Skeletal muscle cell (primary cell): ENCODE results near the gene KCNMA1.
"Not testable (repeated sequence)": the region's sequence is repeated elsewhere in the genome, so short reads cannot be mapped to it uniquely, and the experiment has no call there.

Source experiments
- DNase-seq: peaks from one replicate; pipeline ENCODE4 v3.0.0-alpha.2; 2010; ENCODE audit warnings: low read depth
- H3K4me3 ChIP-seq: 2 replicates; pipeline ENCODE4 v1.5.1; 2011; ENCODE audit warnings: low read depth, mild to moderate bottlenecking, control low read depth, low read length, moderate library complexity

KCNMA1 gene

GRCh38 chr10:77666821-77667220 lies 29.2 kb upstream of the KCNMA1 start:
- no peak overlapping the region for H3K4me3 ChIP-seq
- no peak for DNase-seq

DNA sequence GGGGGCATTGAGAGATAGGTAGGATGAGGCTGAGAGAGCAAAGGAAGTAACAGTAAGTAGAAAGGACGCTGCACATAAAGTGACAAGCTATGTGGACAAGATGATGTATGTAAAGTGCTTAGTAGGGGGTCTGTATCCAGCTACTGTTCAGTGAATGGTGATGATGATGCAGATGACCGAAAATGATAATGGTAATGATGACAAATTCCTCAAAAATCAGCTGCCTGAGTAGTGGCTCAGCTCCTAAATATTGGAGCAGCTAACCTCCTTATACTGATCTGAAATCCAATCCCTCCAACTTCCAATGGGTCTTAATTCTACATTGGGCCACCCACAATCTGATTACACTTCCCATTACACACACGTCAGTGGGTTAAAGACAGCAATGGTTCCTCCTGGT lies 27.1 kb upstream of the KCNMA1 start:
- H3K4me3 ChIP-seq = no peak overlapping the region
- DNase-seq = no peak

DNA sequence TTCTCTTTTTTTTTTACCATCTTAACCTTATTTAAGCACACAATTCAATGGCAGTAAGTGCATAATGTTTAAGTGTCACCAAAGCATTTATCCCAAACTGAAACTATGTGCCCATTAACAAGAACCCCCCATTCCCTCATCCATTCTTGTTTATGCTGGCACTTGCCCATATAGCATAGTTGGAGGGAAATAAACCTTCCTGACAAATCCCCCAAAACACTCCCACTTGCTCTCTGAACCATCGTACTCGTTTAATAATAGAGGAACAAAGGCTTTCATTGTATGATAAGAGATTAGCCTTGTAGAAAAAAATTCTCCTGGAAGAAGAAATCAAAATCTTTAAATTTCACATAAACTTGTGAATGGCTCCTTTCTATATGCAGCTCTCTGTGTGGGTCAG lies 26.4 kb upstream of the KCNMA1 start:
- no peak overlapping the region for H3K4me3 ChIP-seq
- no peak for DNase-seq

- no peak for DNase-seq
- H3K4me3 ChIP-seq = no peak overlapping the region
Observed at GRCh38 chr10:77661674-77662073, 24.1 kb upstream of the KCNMA1 start.

- no peak for DNase-seq
- no peak overlapping the region for H3K4me3 ChIP-seq
Observed at GRCh38 chr10:77661100-77661499, 23.5 kb upstream of the KCNMA1 start.

GRCh38 chr10:77659046-77659670 lies 21.6 kb upstream of the KCNMA1 start:
- not testable (repeated sequence) for DNase-seq, H3K4me3 ChIP-seq

DNA sequence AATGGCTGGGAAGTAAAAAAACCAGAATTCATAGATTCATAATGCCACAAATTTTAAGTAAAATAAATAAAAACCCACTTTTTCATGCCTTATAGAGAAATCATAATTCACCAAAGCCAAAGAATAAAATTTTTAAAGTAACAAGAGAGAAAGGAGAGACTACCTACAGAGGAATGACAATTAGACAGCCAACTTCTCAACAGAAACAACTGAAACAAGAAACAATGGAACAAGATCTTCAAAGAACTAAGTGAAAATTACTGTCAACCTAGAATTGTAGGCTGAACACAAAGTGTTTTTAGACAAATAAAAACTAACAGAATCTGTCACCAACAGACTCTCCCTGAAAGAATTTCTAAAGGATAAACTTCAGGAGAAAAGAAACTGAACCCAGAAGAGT lies 15.6 kb upstream of the KCNMA1 start:
- H3K4me3 ChIP-seq = no peak overlapping the region
- DNase-seq = no peak

DNA sequence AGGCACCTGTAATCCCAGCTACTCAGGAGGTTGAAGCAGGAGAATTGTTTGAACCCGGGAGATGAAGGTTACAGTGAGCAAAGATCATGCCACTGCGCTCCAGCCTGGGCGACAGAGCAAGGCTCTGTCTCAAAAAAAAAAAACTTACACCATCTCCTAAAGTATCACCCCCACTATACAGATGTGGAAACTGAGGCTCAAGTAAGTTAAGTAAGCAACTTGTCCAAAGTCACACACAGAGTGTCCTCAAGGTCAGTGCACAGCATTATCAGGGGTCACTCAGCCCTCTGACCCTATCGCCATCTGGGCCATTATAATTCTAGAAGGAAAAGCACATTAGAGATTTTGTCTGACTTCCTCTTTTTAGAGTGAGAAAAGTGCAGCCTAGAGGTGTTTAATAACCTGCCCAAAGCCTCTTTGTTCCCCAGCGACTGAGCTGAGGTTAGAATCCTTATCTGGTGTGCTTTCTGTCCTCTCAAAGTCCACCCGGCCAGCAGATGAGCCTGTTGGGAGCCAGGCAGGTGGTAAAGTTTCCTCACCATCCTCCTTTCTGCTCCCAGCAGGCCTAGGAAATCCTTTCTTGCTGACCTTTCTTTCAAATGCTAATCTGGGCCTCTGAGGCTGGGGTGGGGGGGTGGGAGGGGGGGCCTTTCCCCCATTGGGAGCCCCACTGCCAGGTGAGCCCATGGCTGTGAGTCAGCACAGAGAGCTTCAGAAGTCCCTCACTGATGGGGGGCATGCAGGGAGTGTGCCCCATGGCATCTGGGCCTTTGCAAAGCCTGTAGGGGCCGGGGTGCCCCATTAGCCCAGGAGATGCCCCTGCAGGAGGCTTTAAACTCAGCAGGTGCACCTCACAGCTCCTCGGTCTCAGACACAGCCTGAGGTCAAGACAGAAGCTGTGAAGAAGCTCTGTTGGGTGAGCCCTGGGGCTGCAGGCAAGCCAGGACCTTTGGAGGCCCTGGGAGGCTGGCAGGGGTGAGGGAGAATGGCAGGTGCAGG lies 12.0 kb upstream of the KCNMA1 start:
- H3K4me3 ChIP-seq = no peak overlapping the region
- no peak for DNase-seq

- DNase-seq = no peak
- no peak overlapping the region for H3K4me3 ChIP-seq
Observed at GRCh38 chr10:77648472-77648871, 10.9 kb upstream of the KCNMA1 start.

GRCh38 chr10:77647543-77648293 lies 10.1 kb upstream of the KCNMA1 start:
- no peak overlapping the region for H3K4me3 ChIP-seq
- DNase-seq = no peak

GRCh38 chr10:77644557-77645243 lies 7.1 kb upstream of the KCNMA1 start:
- DNase-seq = no peak
- H3K4me3 ChIP-seq = no peak overlapping the region

- DNase-seq = no peak
- no peak overlapping the region for H3K4me3 ChIP-seq
Observed at GRCh38 chr10:77643795-77644468, 6.3 kb upstream of the KCNMA1 start.

DNA sequence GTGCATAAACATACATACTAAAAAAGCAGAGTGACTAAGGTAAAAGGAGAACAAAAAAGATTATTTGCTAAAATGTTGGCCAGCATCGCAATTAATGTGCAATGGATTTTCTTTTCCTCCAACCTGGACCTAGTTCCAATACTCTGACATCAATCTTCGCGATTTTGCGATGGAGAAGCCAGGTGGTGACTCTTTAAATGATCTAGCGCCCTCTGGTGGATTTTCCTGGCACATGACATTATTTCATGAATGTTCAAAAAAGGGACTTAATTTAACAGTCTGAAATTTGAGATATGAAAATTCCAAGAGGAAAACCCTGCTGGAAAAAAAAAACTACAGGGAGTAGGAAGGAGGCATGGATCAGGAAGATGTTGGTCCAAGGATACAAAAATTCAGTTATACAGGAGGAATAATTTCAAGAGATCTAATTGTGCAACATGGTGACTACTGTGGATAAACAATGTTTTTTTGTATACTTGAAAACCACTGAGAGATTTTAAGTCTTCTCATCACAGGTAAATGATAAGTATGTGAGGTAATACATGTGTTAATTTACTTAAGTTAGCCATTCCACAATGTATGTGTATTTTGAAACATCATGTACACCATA lies 4.3 kb upstream of the KCNMA1 start:
- peak; percentile 42 for DNase-seq
- no peak overlapping the region for H3K4me3 ChIP-seq

DNA sequence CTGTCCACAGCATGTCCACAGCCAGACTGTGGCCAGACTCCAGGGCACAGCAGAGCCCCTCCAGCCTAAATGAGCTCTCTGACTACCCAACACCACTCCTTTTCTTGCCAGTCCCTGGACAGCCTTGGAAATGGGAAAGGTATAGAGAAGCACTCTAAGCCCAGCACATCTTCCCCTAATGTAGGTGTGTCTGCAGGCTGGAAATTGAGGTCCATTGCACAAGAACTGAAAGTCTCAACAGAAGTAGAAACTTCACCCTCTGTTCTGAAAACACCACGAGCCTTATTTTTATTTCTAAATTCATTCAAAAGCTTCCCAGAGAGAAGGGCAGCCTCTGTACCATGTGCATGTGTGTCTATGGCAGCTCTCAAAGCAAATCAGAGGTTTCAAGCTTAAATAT lies 3.7 kb upstream of the KCNMA1 start:
- no peak overlapping the region for H3K4me3 ChIP-seq
- no peak for DNase-seq

GRCh38 chr10:77640167-77640566 lies 2.6 kb upstream of the KCNMA1 start:
- DNase-seq = no peak
- H3K4me3 ChIP-seq = no peak overlapping the region

- no peak for DNase-seq
- no peak overlapping the region for H3K4me3 ChIP-seq
Observed at GRCh38 chr10:77639756-77640155, 2.1 kb upstream of the KCNMA1 start.

DNA sequence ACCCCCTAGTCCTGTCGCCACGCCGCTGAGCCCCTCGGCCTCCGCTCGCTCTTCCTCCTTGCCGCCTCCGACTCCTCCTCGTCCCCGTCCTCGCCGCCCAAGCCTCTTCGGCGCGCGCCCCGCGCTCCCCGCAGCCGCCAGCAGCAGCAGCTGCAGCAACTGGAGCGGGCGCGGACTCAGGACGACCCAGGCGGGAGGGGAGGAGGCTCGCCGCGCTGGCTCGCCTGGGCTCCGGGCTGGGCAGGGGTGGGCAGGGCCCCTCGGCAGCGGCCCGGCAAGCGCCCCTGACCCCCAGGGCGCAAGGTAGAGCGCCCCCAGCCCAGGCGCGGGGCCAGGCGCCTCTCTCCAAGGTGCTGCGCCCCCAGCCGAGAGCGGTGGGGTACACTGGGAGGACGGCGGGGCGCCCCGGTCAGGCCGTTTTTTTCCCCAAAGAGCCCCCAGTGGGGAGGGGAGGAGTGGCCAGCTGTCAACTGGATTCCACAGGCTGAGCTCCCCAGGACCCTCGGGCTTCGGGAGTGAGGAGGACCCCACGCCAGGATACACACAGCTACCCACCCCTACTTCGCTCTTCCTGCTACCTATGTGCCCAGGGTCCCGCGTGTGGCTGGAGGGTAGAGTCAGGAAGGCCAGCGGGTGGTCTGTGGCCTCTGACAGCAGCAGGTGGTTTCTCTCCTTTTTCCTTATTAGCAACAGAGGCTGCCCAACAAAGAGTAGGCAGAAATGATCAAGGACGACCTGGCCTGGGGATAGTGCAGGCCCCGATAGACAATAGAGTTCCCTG lies 903 bp upstream of the KCNMA1 start:
- H3K4me3 ChIP-seq = peak overlapping the region; percentile 83
- DNase-seq = no peak

DNA sequence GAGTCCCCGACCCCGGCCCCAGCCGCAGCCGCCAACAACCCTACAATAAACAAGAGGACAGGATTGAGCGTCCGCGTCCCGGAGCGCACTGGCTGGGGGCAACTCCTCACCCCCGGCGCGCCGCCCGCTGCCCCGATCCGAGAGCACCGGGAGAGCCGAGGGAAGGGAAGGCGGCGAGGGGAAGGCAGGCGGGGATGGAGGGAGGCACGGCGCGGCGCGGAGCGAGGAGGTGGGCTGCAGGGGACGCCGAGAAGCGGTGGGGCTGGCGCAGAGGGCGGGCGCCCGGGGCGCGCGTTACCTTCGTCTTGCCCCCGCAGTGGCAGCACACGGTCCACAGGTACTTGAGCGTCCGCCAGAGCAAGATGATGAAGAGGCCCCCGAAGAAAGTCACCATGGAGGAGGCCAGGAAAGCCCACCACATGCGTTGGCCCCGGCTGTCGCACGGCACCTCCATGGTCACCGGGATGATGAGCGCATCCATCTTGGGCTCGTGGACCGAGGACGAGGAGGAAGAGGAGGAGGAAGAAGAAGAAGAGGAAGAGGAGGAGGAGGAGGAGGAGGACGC lies 559 bp downstream of the KCNMA1 start:
- no peak for DNase-seq
- H3K4me3 ChIP-seq = peak overlapping the region; percentile 83
